Measurements from ENCODE around the gene NAV3. TPM values are rescaled to one million over a fixed set of nuclear protein-coding genes. Genes with fewer than 3 reads are reported as not detected.

The NAV3 gene
- total RNA-seq, 1 donor, result under 0.01 TPM

DNA sequence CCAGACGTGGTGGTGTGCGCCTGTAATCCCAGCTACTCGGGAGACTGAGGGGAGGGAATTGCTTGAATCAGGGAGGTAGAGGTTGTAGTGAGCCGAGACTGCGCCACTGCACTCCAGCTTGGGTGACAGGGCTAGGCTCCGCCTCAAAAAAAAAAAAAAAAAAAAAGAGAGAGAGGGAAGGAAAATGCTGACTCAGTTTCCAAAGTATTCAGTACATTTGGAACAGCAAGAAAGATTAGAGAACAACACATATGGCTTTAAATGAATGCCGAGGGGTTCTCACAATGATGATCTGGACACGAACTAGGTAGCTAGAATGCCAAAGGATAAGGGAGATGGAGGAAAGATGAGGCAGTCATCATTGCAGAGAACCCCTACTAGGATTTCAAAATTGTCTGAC is 97.4 kb downstream of the NAV3 start:
- Histone ChIP-seq H3K27me3 (ENCODE audit: insufficient read depth, low read length) (no peaks in the 10 kb centered on the region), H3K4me1 (ENCODE audit: insufficient read depth, low read length) (no peaks in the 10 kb centered on the region), H3K9me3 (ENCODE audit: low read depth, low read length) (no peaks in the 10 kb centered on the region), H3K4me3 (ENCODE audit: low read length) (no peak overlapping the region)

DNA sequence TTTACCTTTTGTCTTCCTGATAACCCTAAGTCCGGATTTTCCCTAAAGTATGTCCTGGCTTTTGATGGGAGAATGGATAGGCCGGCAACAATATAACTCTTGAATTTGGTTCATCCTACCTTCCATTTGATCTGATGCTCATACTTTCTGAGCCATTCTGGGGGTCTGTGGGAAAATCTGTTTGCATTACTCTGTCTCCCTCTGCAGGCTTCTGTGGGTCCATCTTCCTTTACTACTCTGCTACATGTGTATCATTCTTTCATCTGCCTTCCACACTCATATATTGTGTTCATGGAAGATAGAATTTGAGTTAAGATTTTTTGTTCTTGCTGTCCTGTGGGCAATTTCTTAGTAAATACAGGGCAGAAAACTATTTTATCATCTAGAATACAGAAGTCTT is 101.5 kb downstream of the NAV3 start:
- no peaks in the 10 kb centered on the region for H3K4me1 ChIP-seq (ENCODE audit: insufficient read depth, low read length)
- H3K9me3 ChIP-seq (ENCODE audit: low read depth, low read length), result no peaks in the 10 kb centered on the region
- H3K27me3 ChIP-seq (ENCODE audit: insufficient read depth, low read length), result no peaks in the 10 kb centered on the region
- H3K4me3 ChIP-seq (ENCODE audit: low read length), result no peak overlapping the region

DNA sequence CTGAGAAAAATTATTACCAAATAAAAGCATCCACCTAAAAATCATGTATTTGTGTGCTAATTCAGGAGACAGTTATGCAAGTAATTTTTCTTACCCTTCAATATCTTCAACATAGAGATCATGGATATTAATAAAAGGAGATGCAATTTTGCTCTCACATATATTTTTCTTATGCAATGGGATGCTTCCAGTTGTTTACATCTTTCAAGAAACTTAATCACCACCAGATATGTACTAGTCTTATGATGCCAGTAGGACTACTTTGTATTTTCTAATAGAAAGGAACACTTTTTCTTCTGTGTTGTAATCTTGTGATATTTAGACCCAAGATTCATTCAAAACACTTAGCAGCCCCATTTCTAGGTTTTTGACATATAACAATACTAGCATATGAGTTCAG is 107.6 kb downstream of the NAV3 start:
- Histone ChIP-seq H3K9me3 (ENCODE audit: low read depth, low read length) (no peaks in the 10 kb centered on the region), H3K4me1 (ENCODE audit: insufficient read depth, low read length) (no peaks in the 10 kb centered on the region), H3K4me3 (ENCODE audit: low read length) (no peak overlapping the region), H3K27me3 (ENCODE audit: insufficient read depth, low read length) (no peaks in the 10 kb centered on the region)

DNA sequence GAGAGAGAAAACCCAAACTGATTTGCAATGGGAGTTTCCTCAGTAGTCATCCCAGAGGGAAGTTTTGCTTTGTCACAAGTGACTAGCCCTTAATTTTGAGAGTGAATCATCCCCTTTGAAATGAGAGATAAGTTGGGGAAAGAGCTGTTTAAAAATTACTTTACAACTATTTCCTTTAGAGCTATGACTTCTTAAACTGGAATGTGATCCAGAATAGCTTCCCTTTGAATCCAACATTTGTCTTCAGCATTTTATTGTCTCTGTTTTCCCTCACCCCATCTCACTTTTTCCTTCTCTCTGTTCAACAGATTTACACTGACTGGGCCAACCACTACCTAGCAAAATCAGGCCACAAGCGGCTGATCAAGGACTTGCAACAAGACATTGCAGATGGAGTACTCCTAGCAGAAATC is 109.3 kb downstream of the NAV3 start:
- Histone ChIP-seq H3K9me3 (ENCODE audit: low read depth, low read length) (no peaks in the 10 kb centered on the region), H3K4me3 (ENCODE audit: low read length) (no peak overlapping the region), H3K4me1 (ENCODE audit: insufficient read depth, low read length) (no peaks in the 10 kb centered on the region), H3K27me3 (ENCODE audit: insufficient read depth, low read length) (no peaks in the 10 kb centered on the region)

DNA sequence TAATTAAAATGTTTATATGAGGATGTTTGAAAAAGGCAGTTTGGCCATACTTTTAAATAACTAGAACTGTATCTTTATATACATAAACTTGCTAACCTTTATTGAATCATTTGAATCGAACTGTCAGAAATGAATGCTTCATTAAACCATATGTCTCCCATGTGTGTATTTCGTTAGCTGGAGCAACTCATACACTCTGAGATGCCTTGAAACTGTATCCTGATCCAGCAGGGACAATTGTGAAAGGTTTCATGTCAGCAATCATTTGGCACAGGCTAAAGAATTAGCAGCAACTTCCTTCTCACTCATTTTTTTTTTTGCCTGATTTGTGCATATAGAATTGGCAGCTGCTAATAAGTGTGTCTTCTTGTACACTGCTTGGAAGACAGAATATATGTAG is 109.9 kb downstream of the NAV3 start:
- H3K4me3 ChIP-seq (ENCODE audit: low read length), result no peak overlapping the region
- no peaks in the 10 kb centered on the region for H3K27me3 ChIP-seq (ENCODE audit: insufficient read depth, low read length)
- H3K4me1 ChIP-seq (ENCODE audit: insufficient read depth, low read length), result no peaks in the 10 kb centered on the region
- no peaks in the 10 kb centered on the region for H3K9me3 ChIP-seq (ENCODE audit: low read depth, low read length)

DNA sequence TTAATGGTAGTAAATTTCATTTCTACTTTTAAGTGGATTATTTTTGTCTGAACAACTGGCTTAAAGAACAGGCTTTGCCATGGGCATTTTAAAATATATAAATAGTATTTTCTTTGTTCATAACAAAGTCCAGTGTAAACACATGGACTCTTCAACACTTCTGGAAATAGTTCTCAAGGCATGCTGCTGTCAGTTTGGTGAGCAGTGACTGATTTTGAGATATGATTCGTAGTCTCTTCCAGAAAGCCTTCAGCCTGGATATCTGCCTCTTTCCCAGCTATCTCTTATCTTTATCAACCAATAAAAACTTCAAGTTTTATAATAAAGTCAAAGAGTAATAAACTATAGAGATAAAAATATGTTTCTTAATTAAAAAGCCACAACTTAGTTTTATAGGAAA is 110.7 kb downstream of the NAV3 start:
- H3K4me3 ChIP-seq (ENCODE audit: low read length), result no peak overlapping the region

DNA sequence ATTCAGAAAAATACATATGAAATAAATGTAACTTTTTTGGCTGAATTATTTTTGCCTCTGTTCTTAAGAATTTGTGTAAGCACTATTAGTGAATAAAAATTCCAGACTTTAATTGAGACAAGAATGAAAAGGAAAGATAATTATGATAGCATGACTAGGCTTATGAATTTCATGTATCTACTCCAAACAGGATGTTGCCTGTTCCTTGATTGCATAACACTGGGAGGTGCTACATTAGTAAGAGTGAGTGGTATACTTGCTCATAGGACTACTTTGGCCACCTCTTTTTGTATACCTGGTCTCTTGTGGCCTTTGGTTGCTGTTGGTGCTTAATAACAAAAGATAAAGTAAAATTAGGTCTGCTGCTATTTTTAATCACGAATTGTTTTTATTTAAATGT is 112.8 kb downstream of the NAV3 start:
- Histone ChIP-seq H3K9me3 (ENCODE audit: low read depth, low read length) (no peaks in the 10 kb centered on the region), H3K27me3 (ENCODE audit: insufficient read depth, low read length) (no peaks in the 10 kb centered on the region), H3K4me1 (ENCODE audit: insufficient read depth, low read length) (no peaks in the 10 kb centered on the region), H3K4me3 (ENCODE audit: low read length) (no peak overlapping the region)

More for the DNA sequence above, 110.7 kb downstream of the NAV3 start:
- H3K9me3 ChIP-seq (ENCODE audit: low read depth, low read length), result no peaks in the 10 kb centered on the region
- H3K4me1 ChIP-seq (ENCODE audit: insufficient read depth, low read length), result no peaks in the 10 kb centered on the region
- H3K27me3 ChIP-seq (ENCODE audit: insufficient read depth, low read length), result no peaks in the 10 kb centered on the region

DNA sequence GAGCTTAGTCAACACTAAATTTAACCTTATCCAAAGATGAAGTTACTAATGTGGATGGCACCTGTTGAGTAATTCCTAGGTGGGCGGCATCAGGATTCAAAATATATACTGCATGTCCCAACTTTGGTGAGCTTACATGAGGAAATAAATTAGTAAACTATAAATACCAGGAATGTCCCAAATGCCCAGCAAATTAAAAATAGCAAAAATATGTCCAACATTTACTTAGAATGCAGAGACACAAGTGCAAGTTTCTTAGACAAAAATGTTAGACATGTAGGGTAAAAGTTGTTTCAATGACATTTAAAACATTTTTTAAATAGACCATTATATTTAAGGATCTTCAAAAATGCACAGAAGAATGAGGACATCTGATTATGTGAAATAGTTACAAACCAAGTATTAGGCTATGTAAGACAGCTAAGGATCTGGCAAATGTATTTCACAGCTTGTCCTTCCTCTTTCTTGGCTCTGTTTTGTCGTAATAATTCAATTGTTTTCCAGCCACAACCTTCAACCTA is 115.9 kb downstream of the NAV3 start:
- no peak overlapping the region for H3K4me3 ChIP-seq (ENCODE audit: low read length)

DNA sequence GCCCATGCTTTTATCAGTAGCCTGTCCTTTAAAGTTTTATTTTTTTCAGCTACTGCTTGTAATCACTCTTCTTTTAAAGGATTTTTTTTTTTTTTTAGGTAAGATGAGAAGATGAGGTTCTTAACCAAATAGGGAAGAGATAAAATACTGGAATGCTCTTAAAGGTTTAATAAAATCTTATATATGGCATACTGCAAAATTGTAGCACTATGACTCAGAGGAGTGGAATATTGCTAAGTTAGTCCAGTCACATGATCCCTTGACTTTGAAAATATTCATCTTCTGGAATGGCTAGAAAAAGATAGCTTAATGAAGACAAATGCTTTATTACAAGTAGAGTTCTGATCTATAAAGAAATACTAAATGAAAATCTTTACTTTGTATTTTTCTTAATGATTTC is 116.6 kb downstream of the NAV3 start:
- Histone ChIP-seq H3K4me3 (ENCODE audit: low read length) (no peak overlapping the region), H3K4me1 (ENCODE audit: insufficient read depth, low read length) (no peaks in the 10 kb centered on the region), H3K9me3 (ENCODE audit: low read depth, low read length) (no peaks in the 10 kb centered on the region), H3K27me3 (ENCODE audit: insufficient read depth, low read length) (no peaks in the 10 kb centered on the region)

More for the DNA sequence above, 115.9 kb downstream of the NAV3 start:
- H3K4me1 ChIP-seq (ENCODE audit: insufficient read depth, low read length), result no peaks in the 10 kb centered on the region
- no peaks in the 10 kb centered on the region for H3K27me3 ChIP-seq (ENCODE audit: insufficient read depth, low read length)
- H3K9me3 ChIP-seq (ENCODE audit: low read depth, low read length), result no peaks in the 10 kb centered on the region

DNA sequence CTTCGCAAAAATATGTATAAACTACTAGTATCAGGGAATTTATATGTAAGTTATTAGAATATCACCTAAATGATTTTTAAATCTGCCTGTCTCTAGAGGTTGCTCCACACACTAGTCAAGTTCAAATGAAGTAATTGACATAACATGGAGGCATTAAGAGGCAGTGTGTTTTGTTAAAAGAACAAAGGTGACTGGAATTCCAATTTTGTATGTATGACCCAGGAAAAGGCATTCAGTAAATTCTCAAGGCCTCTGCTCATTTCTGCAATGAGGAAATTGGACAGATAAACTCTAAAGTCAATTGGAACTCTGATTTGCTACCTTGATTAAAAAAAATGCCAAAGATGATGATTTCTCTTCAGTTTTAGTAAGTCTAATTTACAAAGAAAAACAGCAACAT is 117.1 kb downstream of the NAV3 start:
- Histone ChIP-seq H3K4me3 (ENCODE audit: low read length) (no peak overlapping the region), H3K4me1 (ENCODE audit: insufficient read depth, low read length) (no peaks in the 10 kb centered on the region), H3K27me3 (ENCODE audit: insufficient read depth, low read length) (no peaks in the 10 kb centered on the region), H3K9me3 (ENCODE audit: low read depth, low read length) (no peaks in the 10 kb centered on the region)

DNA sequence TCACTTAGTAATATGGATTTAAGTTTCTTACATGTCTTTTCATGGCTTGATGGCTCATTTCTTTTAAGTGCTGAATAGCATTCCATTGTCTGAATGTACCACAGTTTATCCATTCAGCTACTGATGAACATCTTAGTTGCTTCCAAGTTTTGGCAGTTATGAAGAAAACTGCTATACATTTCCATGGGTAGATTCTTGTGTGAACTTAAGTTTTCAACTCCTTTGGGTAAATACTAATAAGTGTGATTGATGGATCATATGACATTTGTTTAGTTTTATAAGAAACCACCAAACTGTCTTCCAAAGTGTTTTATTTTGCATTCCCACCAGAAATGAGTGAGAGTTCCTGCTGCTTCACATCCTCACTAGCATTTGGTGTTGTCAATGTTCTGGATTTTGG is 119.2 kb downstream of the NAV3 start:
- Histone ChIP-seq H3K4me3 (ENCODE audit: low read length) (no peak overlapping the region), H3K9me3 (ENCODE audit: low read depth, low read length) (no peaks in the 10 kb centered on the region), H3K4me1 (ENCODE audit: insufficient read depth, low read length) (no peaks in the 10 kb centered on the region), H3K27me3 (ENCODE audit: insufficient read depth, low read length) (no peaks in the 10 kb centered on the region)

DNA sequence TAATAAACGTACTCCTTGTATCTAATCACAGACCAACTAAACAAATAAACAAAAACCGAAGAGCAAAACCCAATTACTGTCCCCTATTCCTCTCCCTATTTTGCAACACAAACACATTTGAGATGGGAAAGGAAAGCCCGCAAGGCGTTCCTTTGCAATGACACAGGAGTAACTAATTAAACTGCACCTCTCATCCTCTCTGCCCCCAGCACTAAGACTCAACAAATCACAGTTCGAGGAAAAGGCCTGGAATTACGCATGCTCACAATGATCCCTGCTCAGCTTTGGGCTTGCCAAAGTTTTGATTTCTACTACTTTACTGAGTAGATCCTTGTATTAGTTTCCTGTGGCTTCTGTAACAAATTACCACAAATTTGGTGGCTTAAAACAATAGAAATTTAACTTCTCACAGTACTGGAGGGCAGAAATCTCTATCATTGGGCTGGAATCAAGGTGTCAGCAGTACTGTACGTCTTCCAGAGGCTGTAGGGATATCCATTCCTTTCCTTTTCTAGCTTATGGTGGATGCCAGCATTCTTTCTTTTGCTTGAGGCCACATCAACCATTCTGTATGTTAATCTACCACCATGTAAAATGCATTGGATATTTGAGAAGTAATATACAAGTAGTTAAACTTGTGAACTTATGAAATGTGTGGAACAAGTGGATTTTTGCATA is 123.0 kb downstream of the NAV3 start:
- Histone ChIP-seq H3K4me3 (ENCODE audit: low read length) (no peak overlapping the region), H3K4me1 (ENCODE audit: insufficient read depth, low read length) (no peaks in the 10 kb centered on the region), H3K27me3 (ENCODE audit: insufficient read depth, low read length) (no peaks in the 10 kb centered on the region), H3K9me3 (ENCODE audit: low read depth, low read length) (no peaks in the 10 kb centered on the region)

DNA sequence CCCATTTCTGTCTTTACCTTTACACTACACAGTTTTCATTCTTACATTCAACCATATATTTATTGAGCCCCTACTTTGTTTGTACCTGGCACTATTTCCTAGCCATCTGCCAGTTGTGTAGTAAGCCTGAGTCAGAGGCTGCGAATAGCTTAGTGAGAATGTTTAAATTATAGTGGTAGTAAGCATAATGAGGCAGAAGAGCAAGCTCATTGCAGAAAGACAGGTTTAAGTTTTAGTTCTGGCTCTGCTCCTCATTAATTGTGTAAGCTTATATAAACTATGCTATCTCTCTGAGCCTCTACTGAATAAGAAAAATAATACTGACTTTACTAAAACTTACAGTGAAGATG is 123.5 kb downstream of the NAV3 start:
- Histone ChIP-seq H3K9me3 (ENCODE audit: low read depth, low read length) (no peaks in the 10 kb centered on the region), H3K4me3 (ENCODE audit: low read length) (no peak overlapping the region)

DNA sequence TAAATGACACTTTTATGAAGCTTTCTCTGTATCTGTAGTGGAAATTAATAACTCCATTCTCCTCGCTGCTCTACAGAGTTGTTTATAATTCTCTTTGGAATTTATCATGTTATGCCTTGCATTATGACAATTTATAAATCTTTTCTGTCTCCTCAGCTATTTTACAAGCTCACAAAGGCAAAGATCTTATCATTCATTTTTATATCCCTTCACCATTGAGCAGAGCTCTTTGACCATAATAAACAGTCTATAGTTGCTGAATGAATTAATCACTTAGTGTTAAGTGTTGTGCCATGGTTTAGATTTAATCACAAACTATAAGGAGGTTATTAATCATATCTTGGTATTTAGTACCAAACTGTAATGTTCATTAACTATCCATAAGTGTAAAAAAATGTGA is 126.4 kb downstream of the NAV3 start:
- no peaks in the 10 kb centered on the region for H3K27me3 ChIP-seq (ENCODE audit: insufficient read depth, low read length)
- no peak overlapping the region for H3K4me3 ChIP-seq (ENCODE audit: low read length)
- no peaks in the 10 kb centered on the region for H3K9me3 ChIP-seq (ENCODE audit: low read depth, low read length)

More for the DNA sequence above, 123.5 kb downstream of the NAV3 start:
- Histone ChIP-seq H3K4me1 (ENCODE audit: insufficient read depth, low read length) (no peaks in the 10 kb centered on the region), H3K27me3 (ENCODE audit: insufficient read depth, low read length) (no peaks in the 10 kb centered on the region)

DNA sequence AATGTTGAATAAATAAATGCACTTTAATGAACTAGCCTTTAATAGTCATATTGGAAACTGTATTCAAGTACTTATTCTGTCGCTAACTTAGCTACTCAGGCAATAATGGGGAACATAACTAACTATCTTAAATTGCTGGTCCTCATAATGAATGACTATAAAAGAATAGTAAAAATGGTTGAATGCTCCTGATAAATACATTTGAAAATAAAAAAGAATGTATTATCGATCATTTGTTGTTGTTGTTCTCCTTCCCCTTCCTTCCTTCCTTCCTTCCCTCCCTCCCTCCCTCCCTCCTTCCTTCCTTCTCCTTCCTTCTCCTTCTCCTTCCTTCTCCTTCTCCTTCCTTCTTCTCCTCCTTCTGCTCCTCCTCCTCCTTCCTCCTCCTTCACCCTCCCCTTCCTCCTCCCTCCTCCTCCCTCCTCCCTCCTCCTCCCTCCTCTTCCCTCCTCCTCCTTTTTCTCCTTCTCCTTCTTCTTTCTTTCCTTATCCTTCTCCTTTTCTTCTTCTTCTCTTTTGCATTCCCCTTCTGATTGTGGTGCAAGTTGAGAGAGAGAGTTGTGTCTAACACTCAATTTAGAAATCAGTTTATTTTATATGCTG is 133.0 kb downstream of the NAV3 start:
- Histone ChIP-seq H3K27me3 (ENCODE audit: insufficient read depth, low read length) (no peaks in the 10 kb centered on the region), H3K4me1 (ENCODE audit: insufficient read depth, low read length) (no peaks in the 10 kb centered on the region), H3K9me3 (ENCODE audit: low read depth, low read length) (no peaks in the 10 kb centered on the region), H3K4me3 (ENCODE audit: low read length) (no peak overlapping the region)

More for the DNA sequence above, 126.4 kb downstream of the NAV3 start:
- no peaks in the 10 kb centered on the region for H3K4me1 ChIP-seq (ENCODE audit: insufficient read depth, low read length)

DNA sequence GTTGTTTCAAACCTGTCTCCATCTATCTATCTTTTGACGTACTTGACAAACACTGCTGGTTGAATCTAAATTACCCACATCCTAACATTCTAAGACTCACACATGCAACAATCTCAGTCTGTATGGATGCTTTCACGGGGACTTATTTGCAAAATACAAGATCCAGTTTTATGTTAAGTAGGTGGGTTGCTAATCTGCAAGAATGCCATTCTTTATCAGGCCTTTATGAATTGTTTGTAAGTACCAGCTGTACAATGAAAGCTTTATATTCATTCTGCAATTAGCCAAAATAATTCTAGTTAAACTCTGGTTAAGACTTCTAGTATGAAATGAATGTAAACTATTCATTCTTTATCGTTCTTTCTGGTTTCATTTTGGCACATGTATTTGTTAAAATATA is 135.1 kb downstream of the NAV3 start:
- no peaks in the 10 kb centered on the region for H3K9me3 ChIP-seq (ENCODE audit: low read depth, low read length)
- no peak overlapping the region for H3K4me3 ChIP-seq (ENCODE audit: low read length)
- H3K4me1 ChIP-seq (ENCODE audit: insufficient read depth, low read length), result no peaks in the 10 kb centered on the region
- no peaks in the 10 kb centered on the region for H3K27me3 ChIP-seq (ENCODE audit: insufficient read depth, low read length)

Data from mononuclear cell (primary cell).